Astrocyte (in vitro differentiated cells and primary cell): Measurements from ENCODE around the gene MS4A4E. TPM values are rescaled to one million over a fixed set of nuclear protein-coding genes. Genes with fewer than 3 reads are reported as not detected.

Experiments used
- DNase-seq: peaks from one replicate; pipeline ENCODE4 v3.0.0-alpha.2; 2010; ENCODE audit warnings: low read depth
- FAIRE-seq: peaks from 2 replicates; lab custom pipeline; 2011; peaks lifted over from hg19 to GRCh38; lab: Jason Lieb, UNC
- H2AFZ ChIP-seq: 2 replicates; pipeline ENCODE4 v1.6.0; 2012; ENCODE audit warnings: low read depth, low read length, inconsistent platforms
- H3K27ac ChIP-seq: 2 replicates; pipeline ENCODE4 v1.5.1; 2011; ENCODE audit warnings: low read depth, low read length, inconsistent platforms
- H3K27me3 ChIP-seq: 2 replicates; pipeline ENCODE4 v1.6.0; 2011; ENCODE audit warnings: low read length, inconsistent platforms; ENCODE audit not compliant: insufficient read depth
- H3K36me3 ChIP-seq: 2 replicates; pipeline ENCODE4 v1.5.1; 2011; ENCODE audit warnings: low read length, inconsistent platforms; ENCODE audit not compliant: insufficient read depth
- H3K4me1 ChIP-seq: 2 replicates; pipeline ENCODE4 v1.5.1; 2011; ENCODE audit warnings: low read length, inconsistent platforms; ENCODE audit not compliant: insufficient read depth
- H3K4me2 ChIP-seq: 2 replicates; pipeline ENCODE4 v1.6.0; 2012; ENCODE audit warnings: low read length, inconsistent platforms
- H3K4me3 ChIP-seq: 2 replicates; pipeline ENCODE4 v1.5.1; 2011; ENCODE audit warnings: low read depth, mild to moderate bottlenecking, low read length, inconsistent platforms; ENCODE audit not compliant: insufficient read depth
- H3K79me2 ChIP-seq: 2 replicates; pipeline ENCODE4 v1.6.0; 2012; ENCODE audit warnings: mild to moderate bottlenecking, low read length, inconsistent platforms; ENCODE audit not compliant: insufficient read depth
- H3K9ac ChIP-seq: 2 replicates; pipeline ENCODE4 v1.6.0; 2012; ENCODE audit warnings: mild to moderate bottlenecking, low read length, inconsistent platforms
- H3K9me3 ChIP-seq: 2 replicates; pipeline ENCODE4 v1.5.1; 2012; ENCODE audit warnings: low read depth, mild to moderate bottlenecking, low read length, inconsistent platforms; ENCODE audit not compliant: insufficient read depth
- H4K20me1 ChIP-seq: 2 replicates; pipeline ENCODE4 v1.6.0; 2012; ENCODE audit warnings: low read length, inconsistent platforms; ENCODE audit not compliant: insufficient read depth
- H3K27ac Mint-ChIP-seq: one replicate; pipeline ENCODE4 v1.8.0; 2021; ENCODE audit warnings: mild to moderate bottlenecking, mixed read lengths; ENCODE audit not compliant: unreplicated experiment
- H3K27me3 Mint-ChIP-seq: one replicate; pipeline ENCODE4 v1.8.0; 2021; ENCODE audit warnings: low read depth, mixed read lengths; ENCODE audit not compliant: unreplicated experiment
- H3K36me3 Mint-ChIP-seq: one replicate; pipeline ENCODE4 v1.8.0; 2021; ENCODE audit warnings: low read depth, mixed read lengths; ENCODE audit not compliant: unreplicated experiment
- H3K4me1 Mint-ChIP-seq: one replicate; pipeline ENCODE4 v1.8.0; 2021; ENCODE audit warnings: low read depth, mixed read lengths; ENCODE audit not compliant: unreplicated experiment
- H3K4me3 Mint-ChIP-seq: one replicate; pipeline ENCODE4 v1.8.0; 2021; ENCODE audit warnings: mild to moderate bottlenecking, moderate library complexity, mixed read lengths; ENCODE audit not compliant: unreplicated experiment
- H3K9me3 Mint-ChIP-seq: one replicate; pipeline ENCODE4 v1.8.0; 2021; ENCODE audit warnings: mild to moderate bottlenecking, mixed read lengths; ENCODE audit not compliant: unreplicated experiment
- CTCF ChIP-seq: IDR thresholded peaks from 2 replicates; pipeline ENCODE4 v1.5.1; 2011; ENCODE audit warnings: low read depth, mild to moderate bottlenecking, inconsistent platforms, low read length, moderate library complexity; ENCODE audit not compliant: insufficient read depth
- EZH2 ChIP-seq: IDR thresholded peaks from 2 replicates; pipeline ENCODE4 v1.6.1; 2012; ENCODE audit warnings: mild to moderate bottlenecking, low read length, inconsistent platforms; ENCODE audit not compliant: insufficient read depth
- total RNA-seq: library from RNA; stranded (reverse); gene quantifications from 2 replicates; pipeline ENCODE4 v1.2.1, GENCODE V29; 2021

MS4A4E gene
- total RNA-seq, 1 donor from 2014 or later: not detected

- H3K4me3 Mint-ChIP-seq: no peak overlapping the region
- FAIRE-seq (no peak), DNase-seq (no peak)
- Histone ChIP-seq H3K4me1 (no peaks in the 10 kb centered on the region), H3K4me2 (no peak overlapping the region), H3K27me3 (no peaks in the 10 kb centered on the region), H3K4me3 (no peak overlapping the region), H4K20me1 (no peaks in the 10 kb centered on the region), H3K27ac (no peak overlapping the region), H2AFZ (no peak overlapping the region), H3K36me3 (no peaks in the 10 kb centered on the region), H3K9me3 (peaks cover 4% of the 10 kb centered on the region), H3K79me2 (no peaks in the 10 kb centered on the region), H3K9ac (no peak overlapping the region)
- no peaks in the 10 kb centered on the region for H3K27me3 Mint-ChIP-seq
- peaks cover 6% of the 10 kb centered on the region for H3K9me3 Mint-ChIP-seq
- no peaks in the 10 kb centered on the region for H3K36me3 Mint-ChIP-seq
- H3K27ac Mint-ChIP-seq: no peak overlapping the region
- TF ChIP-seq EZH2 (no peak), CTCF (no peak)
- H3K4me1 Mint-ChIP-seq: no peaks in the 10 kb centered on the region
These were observed 20.5 kb upstream of the MS4A4E start for GRCh38 chr11:60263402-60263801.

GRCh38 chr11:60261014-60261413 is 18.1 kb upstream of the MS4A4E start:
- H3K36me3 ChIP-seq: no peaks in the 10 kb centered on the region
- no peaks in the 10 kb centered on the region for H3K27me3 ChIP-seq
- DNase-seq (no peak), FAIRE-seq (no peak)
- H3K4me1 ChIP-seq: no peaks in the 10 kb centered on the region
- no peak overlapping the region for H3K4me2 ChIP-seq
- peaks cover 4% of the 10 kb centered on the region for H3K9me3 ChIP-seq
- no peak overlapping the region for H2AFZ ChIP-seq
- Mint-ChIP-seq H3K4me1 (no peaks in the 10 kb centered on the region), H3K27me3 (no peaks in the 10 kb centered on the region), H3K9me3 (peaks cover 6% of the 10 kb centered on the region), H3K36me3 (no peaks in the 10 kb centered on the region), H3K4me3 (no peak overlapping the region), H3K27ac (no peak overlapping the region)
- H4K20me1 ChIP-seq: no peaks in the 10 kb centered on the region
- TF ChIP-seq EZH2 (no peak), CTCF (no peak)
- H3K27ac ChIP-seq: no peak overlapping the region
- H3K9ac ChIP-seq: no peak overlapping the region
- no peak overlapping the region for H3K4me3 ChIP-seq
- no peaks in the 10 kb centered on the region for H3K79me2 ChIP-seq

- H4K20me1 ChIP-seq: no peaks in the 10 kb centered on the region
- H3K79me2 ChIP-seq: no peaks in the 10 kb centered on the region
- H3K9ac ChIP-seq: no peak overlapping the region
- no peaks in the 10 kb centered on the region for H3K27me3 ChIP-seq
- Mint-ChIP-seq H3K4me3 (no peak overlapping the region), H3K4me1 (no peaks in the 10 kb centered on the region), H3K36me3 (no peaks in the 10 kb centered on the region), H3K27me3 (no peaks in the 10 kb centered on the region), H3K9me3 (peaks cover 7% of the 10 kb centered on the region), H3K27ac (no peak overlapping the region)
- H3K4me2 ChIP-seq: no peak overlapping the region
- TF ChIP-seq CTCF: no peak
- TF ChIP-seq EZH2: no peak
- DNase-seq (no peak), FAIRE-seq (no peak)
- no peak overlapping the region for H2AFZ ChIP-seq
- H3K27ac ChIP-seq: no peak overlapping the region
- H3K4me3 ChIP-seq: no peak overlapping the region
- no peaks in the 10 kb centered on the region for H3K36me3 ChIP-seq
- H3K4me1 ChIP-seq: no peaks in the 10 kb centered on the region
- H3K9me3 ChIP-seq: peaks cover 9% of the 10 kb centered on the region
These were observed 15.2 kb upstream of the MS4A4E start for GRCh38 chr11:60257956-60258722.
